Measurements from ENCODE around the gene PIP5K1B.

DNA sequence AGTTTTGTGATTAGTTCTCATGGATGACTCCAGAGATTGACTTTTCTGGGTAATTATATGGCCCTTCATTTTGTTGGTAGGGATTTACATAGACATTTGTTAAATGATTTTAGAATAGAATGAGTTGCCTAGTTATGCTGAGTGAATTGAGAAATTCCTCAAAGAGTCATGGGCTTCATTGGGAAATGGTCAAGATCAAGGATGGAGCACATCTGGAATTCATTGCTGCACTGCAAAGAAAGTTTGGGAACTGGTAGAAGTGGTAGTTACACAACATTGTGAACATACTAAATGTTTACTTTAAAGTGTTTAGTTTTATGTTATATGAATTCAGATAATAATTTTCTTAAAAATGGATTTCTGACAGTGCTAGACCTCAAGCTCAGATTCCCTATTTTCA is 46.5 kb downstream of the PIP5K1B start:
- TF ChIP-seq POLR2A (IDR thresholded peaks at IDR 0.05; ENCODE audit: low read depth, low read length) (no peak), POLR2AphosphoS5 (IDR thresholded peaks at IDR 0.05; ENCODE audit: low read depth, low read length) (no peak), TAF1 (IDR thresholded peaks at IDR 0.05; ENCODE audit: borderline replicate concordance, low read depth, low read length) (no peak)
